GM12872 (cell line): ENCODE results near the gene PLXDC1.

Experiments
- CTCF ChIP-seq: IDR thresholded peaks from 3 replicates; pipeline ENCODE4 v1.5.1; 2011; ENCODE audit warnings: low read depth, mild to moderate bottlenecking, low read length, moderate library complexity; ENCODE audit not compliant: insufficient read depth

Gene PLXDC1

GRCh38 chr17:39107155-39107554, 44.3 kb downstream of the PLXDC1 start:
- TF ChIP-seq CTCF = no peak

GRCh38 chr17:39105705-39106104, 45.7 kb downstream of the PLXDC1 start:
- no peak for TF ChIP-seq CTCF

GRCh38 chr17:39104657-39105056, 46.8 kb downstream of the PLXDC1 start:
- TF ChIP-seq CTCF = no peak

GRCh38 chr17:39104046-39104445, 47.4 kb downstream of the PLXDC1 start:
- TF ChIP-seq CTCF = no peak

- TF ChIP-seq CTCF = no peak
Measured at GRCh38 chr17:39101091-39101490, 50.3 kb downstream of the PLXDC1 start.

- no peak for TF ChIP-seq CTCF
Measured at GRCh38 chr17:39100530-39100929, 50.9 kb downstream of the PLXDC1 start.

GRCh38 chr17:39099663-39100286, 51.7 kb downstream of the PLXDC1 start:
- TF ChIP-seq CTCF = no peak
